ENCODE results near the gene CFAP410.

DNA sequence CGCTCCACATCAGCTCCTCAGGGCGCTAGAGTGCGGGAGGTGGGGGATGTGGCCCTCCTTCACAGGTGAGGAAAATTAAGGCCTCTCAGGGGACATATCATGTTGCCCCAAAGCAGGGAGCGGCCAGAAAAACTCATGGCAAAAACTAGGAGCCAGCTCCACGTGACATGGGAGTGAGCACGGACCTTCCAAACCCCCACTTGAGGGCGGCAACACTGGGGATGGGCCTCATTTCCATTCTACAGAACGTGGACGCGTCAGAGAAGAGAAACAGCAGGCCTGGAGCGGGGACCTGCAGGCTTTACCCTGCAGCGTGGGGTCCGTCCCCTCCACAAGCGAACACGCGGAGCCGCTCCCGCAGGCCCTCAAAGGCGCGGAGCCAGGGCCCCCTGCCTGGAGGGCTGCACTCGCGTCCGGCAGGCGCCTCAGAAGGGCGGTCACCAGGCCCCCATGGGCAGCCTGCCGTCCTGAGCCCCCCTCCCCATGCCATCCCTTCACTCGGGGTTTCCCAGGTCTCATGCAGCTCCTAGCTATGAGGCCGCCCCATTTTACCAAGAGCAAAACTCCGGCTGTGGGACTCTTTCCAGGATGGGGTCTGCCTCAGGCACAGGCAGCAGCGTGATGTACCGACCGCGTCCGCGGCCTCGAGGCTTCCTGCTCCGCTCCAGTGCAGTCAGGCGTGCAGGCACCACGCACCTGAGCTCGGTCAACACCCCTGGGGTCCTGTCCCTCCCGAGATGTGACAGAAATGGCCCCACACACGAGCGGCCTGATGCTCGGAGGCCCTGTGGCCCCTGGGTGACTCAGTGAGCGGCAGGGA is 5.5 kb downstream of the CFAP410 start:
- TF ChIP-seq, protein P1, sequence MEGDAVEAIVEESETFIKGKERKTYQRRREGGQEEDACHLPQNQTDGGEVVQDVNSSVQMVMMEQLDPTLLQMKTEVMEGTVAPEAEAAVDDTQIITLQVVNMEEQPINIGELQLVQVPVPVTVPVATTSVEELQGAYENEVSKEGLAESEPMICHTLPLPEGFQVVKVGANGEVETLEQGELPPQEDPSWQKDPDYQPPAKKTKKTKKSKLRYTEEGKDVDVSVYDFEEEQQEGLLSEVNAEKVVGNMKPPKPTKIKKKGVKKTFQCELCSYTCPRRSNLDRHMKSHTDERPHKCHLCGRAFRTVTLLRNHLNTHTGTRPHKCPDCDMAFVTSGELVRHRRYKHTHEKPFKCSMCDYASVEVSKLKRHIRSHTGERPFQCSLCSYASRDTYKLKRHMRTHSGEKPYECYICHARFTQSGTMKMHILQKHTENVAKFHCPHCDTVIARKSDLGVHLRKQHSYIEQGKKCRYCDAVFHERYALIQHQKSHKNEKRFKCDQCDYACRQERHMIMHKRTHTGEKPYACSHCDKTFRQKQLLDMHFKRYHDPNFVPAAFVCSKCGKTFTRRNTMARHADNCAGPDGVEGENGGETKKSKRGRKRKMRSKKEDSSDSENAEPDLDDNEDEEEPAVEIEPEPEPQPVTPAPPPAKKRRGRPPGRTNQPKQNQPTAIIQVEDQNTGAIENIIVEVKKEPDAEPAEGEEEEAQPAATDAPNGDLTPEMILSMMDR (IDR thresholded peaks at IDR 0.05 in 4 of 5, conservative IDR thresholded peaks at IDR 0.05 in 1 of 5) = no peak
- TF ChIP-seq POLR2A (IDR thresholded peaks at IDR 0.05) = no peak
